Measurements from ENCODE around the gene RBP3.

GRCh38 chr10:47331491-47331890, 16.7 kb upstream of the RBP3 start:
- TF ChIP-seq EZH2 (IDR thresholded peaks at IDR 0.05) = no peak
- TF ChIP-seq POLR2AphosphoS5 (IDR thresholded peaks at IDR 0.05; ENCODE audit: borderline replicate concordance, low read depth, low read length) = no peak

All from SK-N-MC (cell line).